IMR-90 (cell line): Measurements from ENCODE around the gene VPS8.

Experiments used
- CEBPB ChIP-seq: IDR thresholded peaks from 2 replicates; pipeline ENCODE4 v1.6.1; 2012; ENCODE audit warnings: low read depth, low read length, improper control_type of control experiment
- FOS ChIP-seq: fragments of 150-350 bp; IDR thresholded peaks from 2 replicates; pipeline ENCODE4 v1.6.1; 2016; ENCODE audit warnings: low read depth, low read length
- NFE2L2 ChIP-seq: fragments of 150-350 bp; IDR thresholded peaks from 2 replicates; pipeline ENCODE4 v1.6.1; 2016; ENCODE audit warnings: low read depth, mild to moderate bottlenecking, low read length
- POLR2A ChIP-seq: IDR thresholded peaks from 2 replicates; pipeline ENCODE4 v1.6.1; 2012; ENCODE audit warnings: mild to moderate bottlenecking, low read depth, low read length
- SMC3 ChIP-seq: fragments of 150-350 bp; IDR thresholded peaks from 2 replicates; pipeline ENCODE4 v1.6.1; 2016; ENCODE audit warnings: low read depth, mild to moderate bottlenecking, antibody characterized with exemption, low read length, moderate library complexity
- TF ChIP-seq, protein P1 (sequence below): conservative IDR thresholded peaks from 2 replicates; pipeline ENCODE4 v1.5.1; 2012; ENCODE audit warnings: mild to moderate bottlenecking, low read depth, low read length, improper control_type of control experiment
- TF ChIP-seq, protein P2 (sequence below): fragments of 150-350 bp; IDR thresholded peaks from 2 replicates; pipeline ENCODE4 v1.6.1; 2017; ENCODE audit warnings: mild to moderate bottlenecking, antibody characterized with exemption, low read length, low read depth

DNA sequence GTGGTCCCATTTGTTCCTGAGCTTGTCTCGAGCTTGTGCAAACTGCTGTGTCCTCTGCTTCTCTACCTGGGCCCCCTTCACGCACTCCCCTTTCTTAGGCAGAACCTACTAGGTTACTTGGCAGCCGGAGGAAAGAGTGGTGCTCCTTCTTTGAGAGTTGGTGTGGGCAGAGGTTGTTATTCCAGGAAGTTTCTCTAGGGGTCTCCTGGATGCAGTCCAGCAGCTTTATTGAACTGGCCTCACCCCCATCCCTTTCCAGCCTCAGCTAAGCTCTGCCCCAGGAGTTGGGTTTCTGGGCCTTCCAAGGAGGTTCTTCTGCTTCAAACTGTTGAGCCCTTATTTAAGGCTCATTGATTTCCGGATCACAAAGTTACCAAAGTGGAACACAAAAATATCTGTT, 237.7 kb downstream of the VPS8 start:
- TF ChIP-seq, protein P1, sequence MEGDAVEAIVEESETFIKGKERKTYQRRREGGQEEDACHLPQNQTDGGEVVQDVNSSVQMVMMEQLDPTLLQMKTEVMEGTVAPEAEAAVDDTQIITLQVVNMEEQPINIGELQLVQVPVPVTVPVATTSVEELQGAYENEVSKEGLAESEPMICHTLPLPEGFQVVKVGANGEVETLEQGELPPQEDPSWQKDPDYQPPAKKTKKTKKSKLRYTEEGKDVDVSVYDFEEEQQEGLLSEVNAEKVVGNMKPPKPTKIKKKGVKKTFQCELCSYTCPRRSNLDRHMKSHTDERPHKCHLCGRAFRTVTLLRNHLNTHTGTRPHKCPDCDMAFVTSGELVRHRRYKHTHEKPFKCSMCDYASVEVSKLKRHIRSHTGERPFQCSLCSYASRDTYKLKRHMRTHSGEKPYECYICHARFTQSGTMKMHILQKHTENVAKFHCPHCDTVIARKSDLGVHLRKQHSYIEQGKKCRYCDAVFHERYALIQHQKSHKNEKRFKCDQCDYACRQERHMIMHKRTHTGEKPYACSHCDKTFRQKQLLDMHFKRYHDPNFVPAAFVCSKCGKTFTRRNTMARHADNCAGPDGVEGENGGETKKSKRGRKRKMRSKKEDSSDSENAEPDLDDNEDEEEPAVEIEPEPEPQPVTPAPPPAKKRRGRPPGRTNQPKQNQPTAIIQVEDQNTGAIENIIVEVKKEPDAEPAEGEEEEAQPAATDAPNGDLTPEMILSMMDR, result no peak
- TF ChIP-seq POLR2A, result no peak
- no peak for TF ChIP-seq FOS
- TF ChIP-seq, protein P2, sequence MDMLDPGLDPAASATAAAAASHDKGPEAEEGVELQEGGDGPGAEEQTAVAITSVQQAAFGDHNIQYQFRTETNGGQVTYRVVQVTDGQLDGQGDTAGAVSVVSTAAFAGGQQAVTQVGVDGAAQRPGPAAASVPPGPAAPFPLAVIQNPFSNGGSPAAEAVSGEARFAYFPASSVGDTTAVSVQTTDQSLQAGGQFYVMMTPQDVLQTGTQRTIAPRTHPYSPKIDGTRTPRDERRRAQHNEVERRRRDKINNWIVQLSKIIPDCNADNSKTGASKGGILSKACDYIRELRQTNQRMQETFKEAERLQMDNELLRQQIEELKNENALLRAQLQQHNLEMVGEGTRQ, result no peak
- no peak for TF ChIP-seq SMC3
- TF ChIP-seq CEBPB, result no peak
- TF ChIP-seq NFE2L2, result no peak
